ENCODE data around the gene FBF1.
A peak's percentile ranks its signal among the peaks of the same experiment; 100 is the strongest.

The FBF1 gene

DNA sequence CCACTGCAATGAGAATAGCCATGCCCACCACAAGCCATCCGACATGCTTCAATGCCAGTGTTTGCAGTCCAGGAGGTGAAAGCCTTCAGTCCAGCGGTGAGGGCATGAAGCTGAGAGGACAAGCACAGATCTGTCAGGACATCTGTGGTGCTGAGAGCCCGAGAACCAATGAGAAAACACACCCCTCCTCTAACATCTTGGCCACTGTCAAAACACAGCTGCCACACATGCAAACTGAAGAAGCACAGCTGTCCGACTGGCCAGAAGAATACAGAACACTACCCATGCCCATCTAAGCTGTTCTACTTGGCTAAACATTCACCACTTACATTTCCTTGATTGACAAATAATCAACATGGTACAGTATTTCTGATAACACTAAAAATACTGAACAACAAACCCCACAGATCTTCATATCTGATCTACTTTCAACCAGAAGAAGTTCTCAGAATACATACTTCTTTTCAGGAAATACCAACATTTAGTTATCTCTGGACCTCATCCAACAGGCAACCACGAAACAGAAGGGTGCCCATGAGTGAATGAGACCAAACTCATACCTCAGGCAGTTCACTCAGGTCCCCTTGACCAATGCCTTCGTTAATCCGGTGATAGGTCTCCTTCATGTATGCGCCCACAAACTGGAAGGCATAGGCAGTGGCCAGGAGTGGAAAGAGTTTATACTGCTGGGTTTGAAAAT lies 10.2 kb upstream of the FBF1 start:
- Mint-ChIP-seq H3K4me3 (no peak overlapping the region), H3K36me3 (ENCODE audit: low read depth) (peaks cover 61% of the 10 kb centered on the region), H3K27ac (peak overlapping the region in 2 of 3 experiments; percentile 22 to 61), H3K4me1 (peaks cover 8% of the 10 kb centered on the region), H3K27me3 (ENCODE audit: low read depth) (no peaks in the 10 kb centered on the region), H3K9me3 (no peaks in the 10 kb centered on the region)
- TF ChIP-seq, protein P1, sequence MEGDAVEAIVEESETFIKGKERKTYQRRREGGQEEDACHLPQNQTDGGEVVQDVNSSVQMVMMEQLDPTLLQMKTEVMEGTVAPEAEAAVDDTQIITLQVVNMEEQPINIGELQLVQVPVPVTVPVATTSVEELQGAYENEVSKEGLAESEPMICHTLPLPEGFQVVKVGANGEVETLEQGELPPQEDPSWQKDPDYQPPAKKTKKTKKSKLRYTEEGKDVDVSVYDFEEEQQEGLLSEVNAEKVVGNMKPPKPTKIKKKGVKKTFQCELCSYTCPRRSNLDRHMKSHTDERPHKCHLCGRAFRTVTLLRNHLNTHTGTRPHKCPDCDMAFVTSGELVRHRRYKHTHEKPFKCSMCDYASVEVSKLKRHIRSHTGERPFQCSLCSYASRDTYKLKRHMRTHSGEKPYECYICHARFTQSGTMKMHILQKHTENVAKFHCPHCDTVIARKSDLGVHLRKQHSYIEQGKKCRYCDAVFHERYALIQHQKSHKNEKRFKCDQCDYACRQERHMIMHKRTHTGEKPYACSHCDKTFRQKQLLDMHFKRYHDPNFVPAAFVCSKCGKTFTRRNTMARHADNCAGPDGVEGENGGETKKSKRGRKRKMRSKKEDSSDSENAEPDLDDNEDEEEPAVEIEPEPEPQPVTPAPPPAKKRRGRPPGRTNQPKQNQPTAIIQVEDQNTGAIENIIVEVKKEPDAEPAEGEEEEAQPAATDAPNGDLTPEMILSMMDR (IDR thresholded peaks at IDR 0.05; ENCODE audit: unreplicated experiment in 3 of 3), result no peak

- no peaks in the 10 kb centered on the region for H3K27me3 Mint-ChIP-seq (ENCODE audit: low read depth)
- H3K36me3 Mint-ChIP-seq (ENCODE audit: low read depth), result peaks cover 59% of the 10 kb centered on the region
- no peak overlapping the region for H3K4me3 Mint-ChIP-seq
- H3K27ac Mint-ChIP-seq, result no peak overlapping the region
- TF ChIP-seq, protein P1 (IDR thresholded peaks at IDR 0.05; ENCODE audit: unreplicated experiment in 3 of 3), result no peak
- H3K9me3 Mint-ChIP-seq, result no peaks in the 10 kb centered on the region
- H3K4me1 Mint-ChIP-seq, result peaks cover 8% of the 10 kb centered on the region
These were observed 9.6 kb upstream of the FBF1 start for GRCh38 chr17:75950421-75950820.

DNA sequence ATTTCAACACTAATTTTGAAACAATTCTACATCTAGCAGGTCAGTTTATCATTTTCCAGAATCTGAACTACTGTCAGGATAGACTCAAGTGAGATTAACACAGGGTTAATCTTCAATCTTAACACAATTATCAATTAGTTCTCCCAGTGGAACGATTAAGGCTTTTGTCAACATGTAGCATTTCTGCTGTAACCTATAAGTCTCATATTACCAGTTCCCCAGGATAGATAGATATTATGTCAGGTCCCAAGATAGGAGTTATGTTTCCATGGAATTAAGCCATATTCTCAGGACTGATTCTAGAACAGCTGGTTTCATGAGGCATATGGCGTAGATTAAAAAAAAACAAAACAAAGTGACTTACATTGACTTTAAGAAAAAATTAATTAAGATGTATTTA lies 4.4 kb upstream of the FBF1 start:
- H3K4me1 Mint-ChIP-seq, result peaks cover 8% of the 10 kb centered on the region
- no peaks in the 10 kb centered on the region for H3K9me3 Mint-ChIP-seq
- no peak overlapping the region for H3K27ac Mint-ChIP-seq
- H3K27me3 Mint-ChIP-seq (ENCODE audit: low read depth), result no peaks in the 10 kb centered on the region
- peaks cover 49% of the 10 kb centered on the region for H3K36me3 Mint-ChIP-seq (ENCODE audit: low read depth)
- no peak overlapping the region for H3K4me3 Mint-ChIP-seq
- TF ChIP-seq, protein P1 (IDR thresholded peaks at IDR 0.05; ENCODE audit: unreplicated experiment in 3 of 3), result no peak

GRCh38 chr17:75943491-75943890 lies 2.6 kb upstream of the FBF1 start:
- Mint-ChIP-seq H3K4me1 (peaks cover 8% of the 10 kb centered on the region), H3K36me3 (ENCODE audit: low read depth) (peaks cover 37% of the 10 kb centered on the region), H3K4me3 (no peak overlapping the region), H3K27ac (no peak overlapping the region), H3K27me3 (ENCODE audit: low read depth) (no peaks in the 10 kb centered on the region), H3K9me3 (no peaks in the 10 kb centered on the region)
- TF ChIP-seq, protein P1 (IDR thresholded peaks at IDR 0.05; ENCODE audit: unreplicated experiment in 3 of 3), result no peak

DNA sequence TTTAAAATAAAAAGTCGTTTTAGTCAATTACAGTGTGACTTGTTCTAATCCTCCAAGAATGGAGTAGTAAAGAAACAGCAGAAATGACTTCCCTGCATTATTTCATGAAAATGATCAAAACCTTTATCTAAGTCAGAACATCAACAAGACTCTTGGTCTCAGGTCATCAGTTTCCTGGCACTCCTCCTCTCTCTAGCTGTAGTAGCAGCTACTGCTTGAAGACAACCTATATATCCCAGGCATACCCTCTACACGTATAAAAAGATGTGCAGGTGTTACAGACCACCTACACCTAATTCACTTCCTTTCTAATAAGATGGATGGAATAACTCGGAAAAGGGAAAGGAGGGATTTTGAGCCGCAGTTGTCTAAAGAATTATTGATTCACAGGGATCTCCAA lies 1.6 kb upstream of the FBF1 start:
- Mint-ChIP-seq H3K9me3 (no peaks in the 10 kb centered on the region), H3K36me3 (ENCODE audit: low read depth) (peaks cover 32% of the 10 kb centered on the region), H3K4me1 (peaks cover 8% of the 10 kb centered on the region), H3K27ac (no peak overlapping the region), H3K27me3 (ENCODE audit: low read depth) (no peaks in the 10 kb centered on the region), H3K4me3 (peak overlapping the region; percentile 31 to 65 (median 61))
- TF ChIP-seq, protein P1 (IDR thresholded peaks at IDR 0.05; ENCODE audit: unreplicated experiment in 3 of 3), result no peak

GRCh38 chr17:75941442-75941819 lies 589 bp upstream of the FBF1 start:
- Mint-ChIP-seq H3K27me3 (ENCODE audit: low read depth) (no peaks in the 10 kb centered on the region), H3K9me3 (no peaks in the 10 kb centered on the region), H3K4me3 (peak overlapping the region; percentile 88 to 96 (median 96)), H3K36me3 (ENCODE audit: low read depth) (peaks cover 23% of the 10 kb centered on the region), H3K4me1 (peaks cover 8% of the 10 kb centered on the region), H3K27ac (peak overlapping the region in 1 of 3 experiments; percentile 15)
- TF ChIP-seq, protein P1 (IDR thresholded peaks at IDR 0.05; ENCODE audit: unreplicated experiment in 3 of 3), result no peak

Measured in nephron (organoid).